A204.1 (cell line): ENCODE results near the gene PEAR1.

Experiments used
- FAIRE-seq: peaks from 2 replicates; lab custom pipeline; 2012; peaks lifted over from hg19 to GRCh38; lab: Jason Lieb, UNC

Gene PEAR1

DNA sequence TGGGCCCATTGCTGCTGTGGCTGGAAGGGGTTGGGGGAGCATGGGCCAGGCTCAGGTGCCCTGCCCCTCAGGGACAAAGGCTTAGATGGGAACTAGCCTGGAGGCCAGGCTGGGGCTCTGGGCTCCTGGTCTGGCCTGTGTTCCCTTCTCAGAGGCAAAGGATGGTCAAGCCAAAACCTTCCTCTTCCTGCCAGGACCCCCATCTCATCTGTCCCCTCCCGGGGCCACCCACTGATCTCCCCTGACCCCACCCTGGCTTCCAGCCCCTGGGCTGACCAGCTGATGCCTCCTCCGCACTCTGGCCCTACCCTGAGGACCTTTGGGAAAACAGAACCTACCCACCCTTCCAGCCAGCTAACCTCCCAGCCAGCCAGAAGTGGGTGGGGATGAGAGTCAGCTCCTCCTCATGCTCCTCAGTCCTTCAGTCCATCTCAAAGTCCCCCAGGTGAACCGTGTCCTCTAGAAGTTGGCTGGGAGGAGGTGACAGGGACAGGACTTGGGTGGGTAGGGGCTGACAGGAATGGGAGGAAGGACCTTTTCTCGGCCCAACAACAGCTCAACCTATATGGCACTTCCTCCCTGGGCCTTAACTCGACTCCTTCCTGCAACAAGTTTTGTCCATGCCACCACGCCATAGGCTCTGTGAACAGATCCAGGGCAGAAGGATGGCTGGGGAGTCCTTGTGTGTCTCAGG, 7.5 kb downstream of the PEAR1 start:
- no peak for FAIRE-seq

DNA sequence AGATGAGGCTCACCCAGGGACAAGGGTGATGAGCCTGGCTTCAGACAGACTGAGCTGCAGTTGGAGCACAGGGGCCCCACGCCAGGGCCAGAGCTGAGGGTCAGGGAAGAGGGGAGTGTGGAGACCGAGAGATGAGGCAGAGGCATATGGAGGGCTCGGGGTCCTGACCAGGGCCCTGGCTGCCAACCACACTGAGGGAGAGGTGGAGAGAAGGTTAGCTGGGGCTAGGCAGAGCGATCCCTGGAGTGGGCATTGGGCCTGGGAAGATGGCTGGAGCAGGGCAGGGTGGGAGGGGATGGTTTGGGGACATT, 8.0 kb downstream of the PEAR1 start:
- no peak for FAIRE-seq

DNA sequence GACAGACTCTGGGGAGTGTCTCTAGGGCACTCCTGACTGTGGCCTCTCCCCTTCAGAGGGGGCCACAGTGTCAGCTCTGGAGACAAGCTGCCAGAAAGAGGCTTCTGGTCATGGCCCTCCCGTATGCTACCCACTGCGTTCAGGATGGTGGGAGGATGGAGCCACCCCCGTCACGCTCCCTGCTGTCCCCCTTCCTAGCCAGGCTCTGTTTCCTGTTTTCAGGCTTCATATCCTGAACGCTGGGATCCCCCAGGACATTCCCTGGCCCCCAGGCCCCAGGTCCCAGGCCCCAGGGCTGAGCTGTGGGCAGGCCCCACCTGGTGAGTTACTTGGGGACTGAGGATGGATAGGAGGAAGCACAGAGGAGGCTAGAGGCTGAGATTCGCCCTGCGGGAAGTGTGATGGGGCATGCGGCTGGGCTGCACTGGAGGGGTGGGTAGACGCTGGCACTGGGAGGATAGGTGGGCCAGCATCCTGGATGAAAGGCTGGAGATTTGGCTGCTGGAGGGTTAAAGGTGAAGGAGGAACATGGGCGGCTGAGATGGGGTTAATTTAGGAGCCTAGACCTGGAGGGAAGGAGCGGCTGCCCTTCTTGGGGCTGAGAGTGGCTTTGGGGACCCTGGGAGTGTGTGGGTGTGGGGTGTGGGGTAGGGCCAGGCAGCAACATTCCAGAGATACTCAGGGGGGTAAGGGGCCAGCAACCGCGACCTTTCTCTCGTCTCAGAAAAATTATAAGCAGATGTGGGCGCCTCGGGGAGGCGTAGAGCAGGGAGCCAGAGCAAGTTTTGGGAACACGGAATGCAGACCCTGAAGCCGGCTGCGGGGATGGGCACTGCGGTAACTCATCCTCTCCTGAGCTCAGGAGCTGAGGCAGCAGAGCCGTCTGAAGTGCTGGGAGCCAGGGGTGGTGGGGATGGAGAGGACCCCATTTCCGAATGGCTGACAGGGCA, 8.7 kb downstream of the PEAR1 start:
- FAIRE-seq: no peak

DNA sequence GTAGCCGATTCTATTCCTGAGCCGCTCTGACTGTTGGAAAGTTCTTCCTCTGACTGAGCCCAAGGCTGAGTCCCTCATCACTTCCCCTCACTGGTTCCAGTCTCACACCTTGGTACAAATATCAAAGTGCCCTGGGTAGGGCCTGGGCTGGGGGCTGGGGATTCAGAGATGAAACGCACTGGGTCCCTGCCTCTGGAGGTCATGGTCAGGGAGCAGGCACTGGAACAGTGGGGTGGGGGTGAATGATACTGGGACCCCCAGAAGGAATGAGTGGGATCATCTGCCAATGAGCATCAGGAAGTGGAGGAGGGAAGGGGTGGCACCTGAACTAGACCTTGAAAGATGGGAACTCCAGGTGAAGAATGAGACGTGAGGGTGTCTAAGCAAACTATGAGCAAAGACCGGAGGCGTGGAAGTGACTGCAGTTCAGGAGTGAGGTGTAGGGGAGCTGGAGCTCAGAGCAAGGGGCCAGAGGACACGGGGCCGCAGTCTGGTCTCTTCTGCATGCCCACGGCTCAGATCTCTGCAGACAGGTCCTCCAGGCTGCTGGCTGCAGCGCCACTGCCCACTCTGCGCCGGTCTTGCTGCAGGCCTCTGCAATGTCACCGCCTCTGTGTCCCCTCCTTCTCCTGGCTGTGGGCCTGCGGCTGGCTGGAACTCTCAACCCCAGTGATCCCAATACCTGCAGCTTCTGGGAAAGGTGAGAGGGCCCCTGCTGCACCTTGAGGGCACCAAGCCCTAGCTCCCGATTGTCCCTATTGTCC, 10.0 kb downstream of the PEAR1 start:
- FAIRE-seq: no peak

DNA sequence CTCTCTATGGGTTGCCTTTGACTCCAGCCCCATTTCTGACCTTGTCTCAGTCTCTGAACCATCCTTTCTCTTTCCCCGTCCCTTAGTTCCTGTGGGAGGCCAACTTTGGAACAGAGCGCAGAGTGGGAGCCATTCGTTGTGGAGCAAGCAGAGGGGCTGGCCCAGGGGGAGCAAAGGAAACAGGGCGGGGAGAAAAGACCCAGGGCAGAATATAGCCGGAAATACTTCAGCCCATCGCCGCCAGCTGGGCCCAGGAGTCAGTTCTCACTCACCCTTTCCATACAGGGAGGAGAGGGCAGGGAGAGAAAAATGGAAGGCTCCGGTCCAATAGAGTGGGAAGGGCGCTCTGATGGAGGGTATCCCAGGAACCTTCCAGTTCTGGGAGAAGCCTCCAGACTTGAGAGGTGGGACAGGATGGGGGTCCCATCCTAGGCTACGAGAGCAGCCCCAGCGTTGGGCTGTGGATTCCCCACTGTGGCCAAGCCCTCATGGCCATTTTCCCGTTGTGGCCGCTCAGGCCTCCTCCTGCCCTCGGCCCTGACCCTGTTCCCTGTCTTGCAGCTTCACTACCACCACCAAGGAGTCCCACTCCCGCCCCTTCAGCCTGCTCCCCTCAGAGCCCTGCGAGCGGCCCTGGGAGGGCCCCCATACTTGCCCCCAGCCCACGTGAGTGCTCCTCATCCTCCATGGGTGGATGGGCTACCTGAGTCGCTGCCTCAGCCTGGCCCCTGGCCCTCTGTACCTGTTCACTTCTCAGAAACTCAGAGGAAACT, 10.9 kb downstream of the PEAR1 start:
- FAIRE-seq: no peak

DNA sequence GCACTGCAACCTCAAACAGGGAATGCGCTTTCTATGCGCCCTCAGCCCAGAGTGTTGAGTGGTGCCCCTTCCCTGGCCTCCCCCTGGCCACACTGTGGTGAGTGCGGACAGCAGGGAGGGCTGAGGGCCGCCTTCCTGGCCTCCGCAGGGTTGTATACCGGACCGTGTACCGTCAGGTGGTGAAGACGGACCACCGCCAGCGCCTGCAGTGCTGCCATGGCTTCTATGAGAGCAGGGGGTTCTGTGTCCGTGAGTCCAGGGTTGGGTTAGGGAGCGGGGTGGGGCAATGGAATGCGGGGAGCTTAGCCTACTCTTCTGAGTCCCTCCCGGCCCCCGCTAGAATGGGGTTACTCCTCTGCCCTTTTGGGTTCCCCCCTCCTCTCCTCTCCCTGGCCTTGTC, 11.7 kb downstream of the PEAR1 start:
- FAIRE-seq: no peak

DNA sequence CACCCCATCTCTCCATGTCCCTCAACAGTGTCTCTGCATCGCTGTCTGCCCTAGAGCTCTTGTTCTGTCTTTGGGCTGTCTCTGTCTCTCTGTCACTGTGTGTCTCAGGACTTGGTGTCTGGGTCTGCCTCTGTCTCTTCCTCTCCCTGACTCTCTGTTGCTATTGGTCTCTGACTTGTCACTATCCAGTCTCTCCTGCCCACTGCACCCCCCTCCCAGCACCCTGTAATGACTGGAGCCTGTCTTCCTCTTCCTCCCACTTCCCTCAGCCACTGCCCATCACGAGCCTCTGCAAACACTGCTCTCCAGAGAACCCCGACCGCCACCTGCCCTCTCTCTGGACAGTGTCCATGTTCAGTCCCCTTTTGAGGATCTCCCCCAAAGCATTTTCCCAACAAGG, 12.1 kb downstream of the PEAR1 start:
- no peak for FAIRE-seq

DNA sequence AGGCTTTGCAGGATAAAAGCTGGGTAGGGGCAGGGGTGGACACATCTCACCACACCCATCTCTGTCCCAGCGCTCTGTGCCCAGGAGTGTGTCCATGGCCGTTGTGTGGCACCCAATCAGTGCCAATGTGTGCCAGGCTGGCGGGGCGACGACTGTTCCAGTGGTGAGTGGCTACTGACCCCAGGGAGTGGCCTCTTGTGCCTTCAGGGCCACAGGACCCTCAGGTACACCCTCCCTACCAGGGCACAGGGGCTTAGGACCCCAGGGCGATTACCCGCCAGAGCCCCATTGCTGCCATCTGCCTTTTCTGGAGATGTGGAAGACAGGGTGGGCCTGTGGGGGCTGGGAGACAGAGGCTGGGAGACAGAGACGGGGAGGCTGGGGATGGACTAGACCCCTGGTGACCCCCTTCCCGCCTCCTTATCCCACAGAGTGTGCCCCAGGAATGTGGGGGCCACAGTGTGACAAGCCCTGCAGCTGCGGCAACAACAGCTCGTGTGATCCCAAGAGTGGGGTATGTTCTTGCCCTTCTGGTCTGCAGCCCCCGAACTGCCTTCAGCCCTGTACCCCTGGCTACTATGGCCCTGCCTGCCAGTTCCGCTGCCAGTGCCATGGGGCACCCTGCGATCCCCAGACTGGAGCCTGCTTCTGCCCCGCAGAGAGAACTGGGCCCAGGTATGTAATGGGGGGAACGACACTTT, 12.8 kb downstream of the PEAR1 start:
- FAIRE-seq: no peak

DNA sequence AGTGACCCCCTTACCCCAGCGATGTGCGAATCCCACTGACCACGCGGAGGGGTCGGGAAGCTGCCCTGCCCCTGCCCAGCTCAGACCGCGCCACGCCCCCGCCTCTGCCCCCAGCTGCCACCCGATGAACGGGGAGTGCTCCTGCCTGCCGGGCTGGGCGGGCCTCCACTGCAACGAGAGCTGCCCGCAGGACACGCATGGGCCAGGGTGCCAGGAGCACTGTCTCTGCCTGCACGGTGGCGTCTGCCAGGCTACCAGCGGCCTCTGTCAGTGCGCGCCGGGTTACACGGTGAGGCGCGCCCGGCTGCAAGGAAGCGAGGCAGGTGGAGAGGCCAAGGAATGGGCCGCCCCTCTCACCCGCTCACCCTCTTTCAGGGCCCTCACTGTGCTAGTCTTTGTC, 15.0 kb downstream of the PEAR1 start:
- no peak for FAIRE-seq

DNA sequence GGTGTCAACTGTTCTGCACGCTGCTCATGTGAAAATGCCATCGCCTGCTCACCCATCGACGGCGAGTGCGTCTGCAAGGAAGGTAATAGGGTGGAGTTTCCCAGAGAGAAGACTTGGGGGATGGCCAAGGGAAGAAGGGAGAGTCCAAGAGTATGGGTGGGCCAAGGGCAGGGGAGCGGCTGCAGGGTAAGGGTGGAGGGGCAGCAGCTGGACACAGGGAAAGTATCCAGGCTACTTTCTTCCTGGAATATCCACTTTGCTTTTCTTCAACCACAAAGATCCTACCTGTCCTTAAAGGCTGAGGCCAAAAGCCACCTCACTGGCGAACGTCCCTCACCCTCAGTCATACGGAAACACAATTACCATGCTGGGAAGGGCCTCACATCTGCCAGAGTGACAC, 15.4 kb downstream of the PEAR1 start:
- FAIRE-seq: no peak

DNA sequence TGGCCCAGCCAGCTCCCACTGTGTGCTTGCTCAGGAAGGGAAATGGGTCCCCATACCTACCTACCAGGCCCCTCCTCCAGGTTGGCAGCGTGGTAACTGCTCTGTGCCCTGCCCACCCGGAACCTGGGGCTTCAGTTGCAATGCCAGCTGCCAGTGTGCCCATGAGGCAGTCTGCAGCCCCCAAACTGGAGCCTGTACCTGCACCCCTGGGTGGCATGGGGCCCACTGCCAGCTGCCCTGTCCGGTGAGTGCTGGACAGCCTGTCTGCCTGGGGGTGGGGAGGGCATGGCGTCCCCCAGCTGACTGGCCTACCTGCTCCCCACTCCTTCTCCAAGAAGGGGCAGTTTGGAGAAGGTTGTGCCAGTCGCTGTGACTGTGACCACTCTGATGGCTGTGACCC, 16.2 kb downstream of the PEAR1 start:
- FAIRE-seq: no peak

DNA sequence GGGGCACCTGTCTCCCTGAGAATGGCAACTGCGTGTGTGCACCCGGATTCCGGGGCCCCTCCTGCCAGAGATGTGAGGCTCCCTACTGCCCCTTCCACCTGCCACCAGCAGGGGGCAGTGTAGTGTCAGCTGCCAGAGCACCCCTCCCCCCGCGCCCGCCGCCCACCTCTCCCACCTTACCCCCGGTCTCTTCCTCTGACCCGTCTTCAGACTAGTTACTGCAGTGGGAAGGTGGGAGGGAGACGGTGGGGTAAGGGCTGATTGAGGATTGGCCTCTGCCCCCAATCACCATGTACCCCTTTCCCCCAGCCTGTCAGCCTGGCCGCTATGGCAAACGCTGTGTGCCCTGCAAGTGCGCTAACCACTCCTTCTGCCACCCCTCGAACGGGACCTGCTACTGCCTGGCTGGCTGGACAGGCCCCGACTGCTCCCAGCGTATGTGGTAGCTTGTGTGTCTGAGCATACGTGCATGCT, 16.8 kb downstream of the PEAR1 start:
- FAIRE-seq: no peak

DNA sequence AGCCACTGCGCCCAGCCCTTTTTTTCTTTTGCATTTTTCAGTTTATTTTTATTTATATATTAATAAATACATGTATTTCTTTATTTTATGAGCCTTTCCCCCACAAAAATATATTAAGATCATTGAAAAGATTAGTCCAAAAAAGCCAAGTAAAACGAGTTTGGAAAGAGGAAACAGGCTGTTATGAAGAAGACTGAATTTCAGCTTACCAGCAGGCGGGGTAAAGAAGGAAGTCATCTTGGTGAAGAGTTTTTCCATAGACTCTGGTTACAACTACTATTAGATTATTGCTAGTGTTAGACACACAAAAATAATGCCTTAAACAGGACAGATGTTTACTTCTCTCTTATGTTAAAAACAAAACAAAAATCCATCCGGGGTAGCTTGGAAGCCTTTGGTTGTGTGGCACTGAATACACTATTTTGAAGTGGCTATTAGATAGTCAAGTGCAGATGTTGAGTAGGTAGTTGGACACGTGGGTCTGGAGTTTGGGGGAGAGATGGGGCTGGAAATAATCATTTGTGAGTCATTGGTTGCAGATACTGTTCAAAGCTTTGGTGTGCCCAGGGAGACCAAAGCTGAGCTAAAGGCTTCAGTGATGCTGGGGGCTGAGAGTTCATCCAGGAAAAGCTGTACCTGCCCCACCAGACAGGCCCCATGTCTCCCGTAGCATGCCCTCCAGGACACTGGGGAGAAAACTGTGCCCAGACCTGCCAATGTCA, 18.2 kb downstream of the PEAR1 start:
- FAIRE-seq: no peak

DNA sequence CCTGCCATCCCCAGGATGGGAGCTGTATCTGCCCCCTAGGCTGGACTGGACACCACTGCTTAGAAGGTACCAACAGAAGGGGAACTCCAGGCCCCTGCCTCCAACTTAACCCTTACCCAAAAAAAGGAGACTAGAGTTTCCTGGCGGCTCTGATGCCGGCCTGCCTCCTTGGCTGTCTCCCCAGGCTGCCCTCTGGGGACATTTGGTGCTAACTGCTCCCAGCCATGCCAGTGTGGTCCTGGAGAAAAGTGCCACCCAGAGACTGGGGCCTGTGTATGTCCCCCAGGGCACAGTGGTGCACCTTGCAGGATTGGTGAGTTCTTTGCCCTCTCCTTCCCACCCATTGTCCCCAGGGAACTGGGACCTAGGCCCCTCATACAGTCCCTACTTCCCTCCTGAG, 18.8 kb downstream of the PEAR1 start:
- FAIRE-seq: no peak

DNA sequence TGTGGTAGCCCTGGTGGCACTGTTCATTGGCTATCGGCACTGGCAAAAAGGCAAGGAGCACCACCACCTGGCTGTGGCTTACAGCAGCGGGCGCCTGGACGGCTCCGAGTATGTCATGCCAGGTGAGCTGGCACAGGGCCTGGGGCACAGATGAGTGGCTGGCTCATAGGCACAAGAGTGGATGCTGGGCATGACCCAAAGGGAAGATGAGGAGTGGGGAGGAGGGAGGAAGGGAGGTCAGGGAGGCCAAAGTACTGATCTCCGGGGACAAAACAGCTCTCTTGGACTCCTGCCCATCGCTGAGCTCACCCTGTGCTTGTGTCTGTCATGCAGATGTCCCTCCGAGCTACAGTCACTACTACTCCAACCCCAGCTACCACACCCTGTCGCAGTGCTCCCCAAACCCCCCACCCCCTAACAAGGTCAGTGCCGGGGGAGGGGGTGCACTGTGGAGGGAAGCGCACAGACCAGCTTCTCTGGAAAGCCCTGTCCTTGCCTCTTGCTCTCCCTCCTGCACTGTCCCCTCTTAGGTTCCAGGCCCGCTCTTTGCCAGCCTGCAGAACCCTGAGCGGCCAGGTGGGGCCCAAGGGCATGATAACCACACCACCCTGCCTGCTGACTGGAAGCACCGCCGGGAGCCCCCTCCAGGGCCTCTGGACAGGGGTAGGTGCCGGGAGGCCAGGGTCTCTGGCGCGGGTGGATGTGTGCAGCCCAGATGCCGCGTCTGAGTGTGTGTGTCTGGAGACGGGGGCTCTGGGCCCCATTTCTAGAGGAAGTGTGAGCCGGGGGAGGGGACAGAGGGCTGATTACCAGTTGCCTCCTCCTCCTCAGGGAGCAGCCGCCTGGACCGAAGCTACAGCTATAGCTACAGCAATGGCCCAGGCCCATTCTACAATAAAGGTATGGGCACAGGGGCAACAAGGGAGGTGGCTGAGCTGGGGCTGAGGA, 19.6 kb downstream of the PEAR1 start:
- no peak for FAIRE-seq

DNA sequence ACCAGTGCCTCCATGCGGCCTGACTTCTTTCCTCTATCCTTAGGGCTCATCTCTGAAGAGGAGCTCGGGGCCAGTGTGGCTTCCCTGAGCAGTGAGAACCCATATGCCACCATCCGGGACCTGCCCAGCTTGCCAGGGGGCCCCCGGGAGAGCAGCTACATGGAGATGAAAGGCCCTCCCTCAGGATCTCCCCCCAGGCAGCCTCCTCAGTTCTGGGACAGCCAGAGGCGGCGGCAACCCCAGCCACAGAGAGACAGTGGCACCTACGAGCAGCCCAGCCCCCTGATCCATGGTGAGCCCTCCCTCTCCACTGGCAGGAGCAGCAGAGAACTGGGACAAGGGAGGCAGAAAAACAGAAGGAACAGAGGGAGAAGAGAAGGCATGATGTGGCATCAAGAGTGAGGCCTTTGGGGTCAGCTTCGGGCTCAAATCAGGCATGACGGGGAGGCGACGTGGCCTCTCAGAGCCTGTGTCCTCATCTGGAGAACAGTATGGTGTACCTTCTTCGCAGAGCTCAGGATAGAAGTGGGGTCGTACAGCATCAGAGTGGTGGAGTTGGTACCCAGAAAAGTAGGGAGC, 20.4 kb downstream of the PEAR1 start:
- no peak for FAIRE-seq

DNA sequence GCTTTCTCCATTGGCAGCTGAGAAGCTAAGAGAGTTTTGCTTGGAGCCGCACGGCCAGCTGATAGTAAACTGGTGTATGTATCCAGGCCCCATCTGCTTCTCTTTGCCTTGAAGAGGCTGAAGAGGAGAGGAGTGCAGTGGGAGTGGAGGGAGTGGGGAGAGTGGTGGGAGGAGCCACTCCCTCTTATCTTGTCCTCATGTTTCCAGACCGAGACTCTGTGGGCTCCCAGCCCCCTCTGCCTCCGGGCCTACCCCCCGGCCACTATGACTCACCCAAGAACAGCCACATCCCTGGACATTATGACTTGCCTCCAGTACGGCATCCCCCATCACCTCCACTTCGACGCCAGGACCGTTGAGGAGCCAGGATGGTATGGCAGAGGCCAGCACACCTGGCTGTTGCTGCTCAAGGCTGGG, 20.9 kb downstream of the PEAR1 start:
- FAIRE-seq: no peak

DNA sequence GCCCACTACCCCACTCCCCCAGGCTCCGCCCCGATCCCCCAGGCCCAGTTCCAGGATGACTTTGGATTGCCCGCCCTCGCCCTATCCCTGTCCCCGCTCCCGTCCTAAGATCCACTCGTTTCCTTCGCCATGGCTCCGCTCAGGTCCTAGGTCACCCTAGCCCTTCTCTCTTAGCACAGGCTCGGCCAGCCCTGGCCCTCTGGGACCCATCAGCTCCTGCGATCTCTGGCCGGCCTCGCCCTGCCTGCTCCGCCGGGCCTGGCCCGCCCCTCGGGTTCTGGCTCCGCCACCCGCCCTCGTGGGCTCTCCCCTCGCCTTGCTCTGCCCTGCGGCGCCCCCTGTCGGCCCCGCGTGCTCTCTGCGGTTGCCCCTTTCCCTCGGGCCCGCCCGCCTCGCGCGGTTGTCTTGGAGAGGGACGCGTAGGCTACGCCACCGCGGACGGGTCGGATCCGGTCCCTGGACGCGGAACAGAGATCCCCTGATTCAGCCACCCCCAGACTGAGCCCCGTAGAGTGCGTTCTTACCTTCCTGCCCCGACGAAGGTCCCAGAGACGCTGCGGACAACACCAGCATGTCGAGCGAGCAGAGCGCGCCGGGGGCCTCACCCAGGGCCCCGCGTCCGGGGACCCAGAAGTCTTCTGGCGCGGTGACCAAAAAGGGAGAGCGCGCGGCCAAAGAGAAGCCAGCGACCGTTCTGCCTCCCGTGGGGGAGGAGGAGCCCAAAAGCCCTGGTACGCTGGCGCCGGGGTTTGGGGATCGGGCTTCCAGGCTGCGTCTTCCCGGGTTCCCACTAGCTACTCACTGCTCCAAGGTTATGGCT, 26.9 kb downstream of the PEAR1 start, which contains the start of gene LRRC71:
Gene LRRC71 (plus strand): TSS at position 400 of the 820 bp plus-strand sequence. CDS start 172 bp downstream, at position 572.
- no peak for FAIRE-seq
